Activated CD4-positive, alpha-beta T cell treated with anti-CD3 and anti-CD28 coated beads, Interleukin-2, amount 10 ng/mL, durations not matched to agents 24 days and 14 days (primary cell): ENCODE data around the gene ZG16B. TPM values are rescaled to one million over a fixed set of nuclear protein-coding genes. Genes with fewer than 3 reads are reported as not detected.

Source experiments
- DNase-seq: peaks from one replicate; pipeline ENCODE4 v3.0.0; 2022
- H3K27ac Mint-ChIP-seq: one replicate; pipeline ENCODE4 v1.8.0; 2022; ENCODE audit warnings: mild to moderate bottlenecking, mixed read lengths
- H3K27me3 Mint-ChIP-seq: one replicate; pipeline ENCODE4 v1.8.0; 2022; ENCODE audit warnings: mixed read lengths
- H3K36me3 Mint-ChIP-seq: one replicate; pipeline ENCODE4 v1.8.0; 2022; ENCODE audit warnings: low read depth, mild to moderate bottlenecking, mixed read lengths
- H3K4me1 Mint-ChIP-seq: one replicate; pipeline ENCODE4 v1.8.0; 2021; ENCODE audit warnings: mixed read lengths
- H3K4me3 Mint-ChIP-seq: one replicate; pipeline ENCODE4 v1.8.0; 2022; ENCODE audit warnings: mild to moderate bottlenecking, moderate library complexity, mixed read lengths
- H3K9me3 Mint-ChIP-seq: one replicate; pipeline ENCODE4 v1.8.0; 2021; ENCODE audit warnings: mixed read lengths
- intact Hi-C: fragments of 100-400 bp; cut with micrococcal nuclease; formaldehyde crosslinking; loops from one replicate; pipeline ENCODE4 v1.15.1; 2023
- total RNA-seq: library from RNA; stranded (reverse); gene quantifications from 2 replicates; pipeline ENCODE4 v1.2.3, GENCODE V29; 2022

ZG16B gene
- total RNA-seq, 1 donor from 2014 or later, result 9.3 TPM

DNA sequence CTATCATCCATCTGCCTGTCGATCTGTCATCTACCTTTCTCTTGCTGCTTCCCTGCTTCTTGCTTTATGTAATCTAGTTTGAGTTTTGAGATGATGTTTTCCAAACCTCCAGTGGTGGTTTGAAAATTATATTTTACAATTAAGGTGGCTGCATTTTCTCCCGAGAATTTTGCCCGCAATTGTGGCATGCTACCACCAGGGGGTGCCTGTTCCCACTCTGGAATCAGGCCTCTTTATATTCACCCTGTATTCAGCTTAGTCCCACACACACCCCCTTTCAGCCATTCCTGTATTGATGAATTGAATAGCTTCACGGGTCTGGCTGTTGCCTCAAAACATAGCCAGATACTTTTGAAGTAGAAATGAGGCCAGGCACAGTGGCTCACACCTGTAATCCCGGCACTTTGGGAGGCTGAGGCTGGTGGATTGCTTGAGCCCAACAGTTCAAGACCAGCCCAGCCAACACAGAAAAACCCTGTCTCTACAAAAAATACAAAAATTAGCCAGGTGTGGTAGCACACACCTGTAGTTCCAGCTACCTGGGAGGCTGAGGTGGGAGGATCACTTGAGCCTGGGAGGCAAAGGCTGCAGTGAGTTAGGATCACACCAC lies 24.7 kb downstream of the ZG16B start:
- Mint-ChIP-seq H3K4me1 (peaks cover 3% of the 10 kb centered on the region), H3K27ac (no peak overlapping the region), H3K36me3 (peaks cover 3% of the 10 kb centered on the region), H3K4me3 (no peak overlapping the region), H3K9me3 (peaks cover 9% of the 10 kb centered on the region), H3K27me3 (peaks cover 5% of the 10 kb centered on the region)
- intact Hi-C loops, result no loop called here
- no peak for DNase-seq

DNA sequence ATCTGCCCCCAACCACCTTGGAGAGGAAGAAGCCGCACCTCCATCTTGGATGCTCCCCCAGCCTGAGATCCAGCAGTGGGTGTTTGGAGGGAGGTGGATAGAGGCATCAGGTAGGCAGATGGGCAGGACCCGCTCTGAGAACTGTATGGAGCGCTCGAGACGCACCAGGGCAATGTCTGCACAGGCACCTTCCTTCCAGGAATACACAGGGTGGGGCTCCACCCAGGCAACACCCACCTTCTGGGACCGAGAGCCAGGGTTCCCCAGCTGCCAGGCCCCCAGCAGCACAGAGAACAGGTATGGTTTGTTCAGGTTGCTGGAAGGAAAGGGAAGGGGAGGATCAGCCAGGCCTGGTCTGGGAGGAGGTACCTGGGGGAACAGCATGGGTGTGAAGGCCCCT lies 25.4 kb downstream of the ZG16B start:
- DNase-seq, result no peak

DNA sequence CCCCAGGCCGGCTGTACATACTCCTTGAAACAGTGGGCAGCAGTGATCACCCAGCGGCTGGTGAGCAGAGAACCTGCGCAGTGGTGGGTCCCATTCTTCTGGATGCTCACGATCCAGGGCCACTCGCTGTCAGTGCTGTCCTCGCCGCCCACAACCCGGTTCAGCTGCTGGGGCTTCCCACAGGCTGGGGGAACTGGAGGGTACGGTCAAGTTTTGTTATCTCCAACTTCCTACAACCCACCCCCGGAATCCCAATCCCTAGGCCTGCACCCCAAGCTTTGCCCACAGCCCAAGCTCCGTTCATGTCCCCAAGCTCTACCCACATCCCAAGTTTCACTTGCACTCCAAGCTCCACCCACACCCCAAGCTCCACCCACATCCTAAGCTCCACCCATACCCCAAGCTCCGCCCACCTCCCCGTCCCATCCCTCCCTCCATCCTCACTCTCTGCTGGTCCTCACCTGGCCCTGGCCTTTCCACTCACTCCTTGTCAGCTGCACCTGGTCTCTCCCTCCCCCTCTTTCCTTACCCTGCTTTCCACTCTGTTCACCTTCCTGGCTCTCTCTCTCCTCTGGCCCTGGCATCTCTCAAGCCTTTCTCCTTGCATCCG lies 26.1 kb downstream of the ZG16B start:
- no peak overlapping the region for H3K27ac Mint-ChIP-seq
- H3K4me1 Mint-ChIP-seq, result peaks cover 3% of the 10 kb centered on the region
- intact Hi-C loops, result no loop called here
- peaks cover 11% of the 10 kb centered on the region for H3K9me3 Mint-ChIP-seq
- peaks cover 3% of the 10 kb centered on the region for H3K36me3 Mint-ChIP-seq
- H3K27me3 Mint-ChIP-seq, result peaks cover 6% of the 10 kb centered on the region
- DNase-seq, result peak; percentile 75
- H3K4me3 Mint-ChIP-seq, result no peak overlapping the region

More for the DNA sequence above, 25.4 kb downstream of the ZG16B start:
- H3K36me3 Mint-ChIP-seq, result peaks cover 3% of the 10 kb centered on the region
- H3K9me3 Mint-ChIP-seq, result peaks cover 9% of the 10 kb centered on the region
- peaks cover 3% of the 10 kb centered on the region for H3K4me1 Mint-ChIP-seq
- peaks cover 5% of the 10 kb centered on the region for H3K27me3 Mint-ChIP-seq
- intact Hi-C loops, result no loop called here
- no peak overlapping the region for H3K27ac Mint-ChIP-seq
- no peak overlapping the region for H3K4me3 Mint-ChIP-seq

DNA sequence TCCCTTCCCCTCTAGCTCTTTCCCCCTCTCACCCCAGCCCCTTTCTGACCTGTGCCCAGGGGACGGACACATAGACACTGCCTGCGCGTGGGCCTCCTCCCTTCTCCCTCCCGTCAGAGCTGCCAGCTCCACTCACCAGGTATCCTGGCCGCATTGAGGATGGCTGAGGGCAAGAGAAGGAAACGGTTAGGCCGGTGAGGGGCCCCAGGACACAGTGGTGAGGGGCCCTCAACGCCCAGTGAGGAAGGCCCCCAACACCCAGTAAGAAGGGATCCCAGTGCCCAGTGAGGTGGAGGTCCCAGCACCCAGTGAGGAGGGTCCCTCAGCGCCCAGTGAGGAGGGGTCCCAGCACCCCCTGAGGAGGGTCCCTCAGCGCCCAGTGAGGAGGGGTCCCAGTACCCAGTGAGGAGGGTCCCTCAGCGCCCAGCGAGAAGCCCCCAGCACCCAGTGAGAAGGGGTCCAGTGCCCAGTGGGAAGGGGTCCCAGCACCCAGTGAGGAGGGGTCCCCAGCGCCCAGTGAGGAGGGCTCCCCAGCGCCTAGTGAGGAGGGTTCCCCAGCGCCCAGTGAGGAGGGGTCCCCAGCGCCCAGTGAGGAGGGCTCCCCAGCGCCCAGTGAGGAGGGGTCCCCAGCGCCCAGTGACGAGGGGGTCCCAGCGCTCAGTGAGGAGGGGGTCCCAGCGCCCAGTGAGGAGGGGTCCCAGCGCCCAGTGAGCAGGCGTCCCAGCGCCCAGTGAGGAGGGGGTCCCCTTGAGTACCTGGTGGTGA lies 26.8 kb downstream of the ZG16B start:
- no peak overlapping the region for H3K4me3 Mint-ChIP-seq
- no peak for DNase-seq
- no peak overlapping the region for H3K27ac Mint-ChIP-seq
- H3K4me1 Mint-ChIP-seq, result peaks cover 3% of the 10 kb centered on the region
- H3K36me3 Mint-ChIP-seq, result peaks cover 3% of the 10 kb centered on the region
- peaks cover 8% of the 10 kb centered on the region for H3K27me3 Mint-ChIP-seq
- H3K9me3 Mint-ChIP-seq, result peaks cover 14% of the 10 kb centered on the region
- intact Hi-C loops, result no loop called here

DNA sequence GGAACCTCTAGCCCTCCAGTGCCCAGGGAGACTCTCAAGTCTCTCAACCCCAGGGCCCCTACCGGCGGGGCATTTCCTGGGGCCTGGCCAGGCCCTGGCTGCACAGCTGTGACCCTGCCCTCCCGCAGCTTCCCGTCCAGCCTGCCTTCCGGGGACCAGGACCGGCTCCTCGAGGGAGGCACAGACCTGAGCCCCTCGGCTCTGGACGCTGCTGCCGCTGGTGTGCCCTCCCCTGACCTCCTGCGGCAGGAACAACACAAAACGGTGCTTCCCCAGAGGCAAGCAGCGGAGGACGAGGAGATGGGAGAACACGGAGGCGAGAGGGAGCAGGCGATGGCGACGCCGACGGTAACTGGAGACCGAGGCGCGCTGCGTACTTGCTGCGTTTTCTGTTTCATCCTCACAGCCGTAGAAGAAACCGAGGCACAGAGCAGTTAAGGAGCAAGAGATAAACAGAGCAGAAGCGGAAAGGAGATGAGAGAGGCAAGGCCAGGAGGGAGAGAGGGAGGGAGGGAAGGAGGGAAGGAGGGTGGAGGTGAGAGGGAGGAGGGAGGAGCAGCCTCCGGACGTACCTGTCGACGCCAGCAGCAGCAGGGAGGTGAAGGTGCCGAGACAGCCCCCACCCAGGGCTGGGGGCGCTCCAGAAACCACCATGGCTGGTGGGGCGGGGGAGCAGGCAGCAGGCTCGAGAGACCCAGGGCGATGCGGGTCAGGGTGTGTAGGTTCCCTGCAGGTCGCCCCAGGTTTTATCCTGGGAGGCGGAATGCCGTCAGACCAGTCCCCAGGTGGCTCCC lies 27.5 kb downstream of the ZG16B start, which contains the start of gene PRSS22:
Gene PRSS22 (minus strand): TSS at position 720 of the 794 bp plus-strand sequence. CDS start 66 bp downstream, at position 654.
- peak within 1 kb of the TSS; percentile 71 for H3K4me3 Mint-ChIP-seq
- peaks cover 8% of the 10 kb centered on the region for H3K27me3 Mint-ChIP-seq
- peaks cover 14% of the 10 kb centered on the region for H3K9me3 Mint-ChIP-seq
- peaks cover 3% of the 10 kb centered on the region for H3K36me3 Mint-ChIP-seq
- DNase-seq, result no peak
- intact Hi-C loops, result no loop called here
- peaks cover 3% of the 10 kb centered on the region for H3K4me1 Mint-ChIP-seq
- no peak within 1 kb of the TSS for H3K27ac Mint-ChIP-seq

DNA sequence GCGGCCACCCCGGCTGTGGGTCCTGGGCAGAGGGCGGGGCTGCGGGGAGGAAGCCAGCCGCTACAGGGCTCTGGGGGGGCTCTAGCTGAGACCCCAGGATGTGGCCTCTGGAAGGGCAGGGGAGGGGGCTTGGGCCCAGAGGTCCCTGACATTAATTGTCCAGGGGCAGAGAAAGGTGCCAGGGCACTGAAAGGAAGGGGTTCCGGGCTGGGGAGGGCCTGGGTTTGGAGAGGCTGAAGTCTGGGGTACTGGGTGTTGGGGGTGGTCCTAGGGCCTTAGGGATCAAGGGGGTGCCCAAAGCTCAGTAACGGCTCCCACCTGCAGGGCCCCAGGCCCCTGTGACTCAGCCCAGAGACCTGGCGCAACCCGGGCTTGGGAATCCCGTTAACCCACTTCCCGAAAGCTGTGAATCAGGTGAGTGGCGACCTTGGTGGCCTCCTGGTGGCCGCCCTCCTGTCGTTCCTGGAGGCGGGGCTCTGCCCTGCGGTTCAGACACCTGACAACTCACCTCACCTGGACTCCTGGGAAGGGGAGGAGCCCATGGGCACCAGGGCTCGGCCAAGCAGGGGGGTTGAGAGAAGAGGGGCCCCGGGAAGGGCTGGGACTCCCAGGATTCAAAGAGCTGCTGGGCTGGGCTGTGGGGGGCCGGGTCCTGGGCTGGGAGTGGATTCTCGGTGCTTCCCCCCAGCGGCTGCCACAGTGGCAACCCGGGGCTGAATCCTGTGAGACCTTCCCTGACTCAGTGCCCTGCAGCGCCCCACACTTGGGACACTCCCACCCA lies 28.3 kb downstream of the ZG16B start:
- peaks cover 3% of the 10 kb centered on the region for H3K36me3 Mint-ChIP-seq
- H3K27me3 Mint-ChIP-seq, result peaks cover 8% of the 10 kb centered on the region
- intact Hi-C loops, result no loop called here
- peaks cover 3% of the 10 kb centered on the region for H3K4me1 Mint-ChIP-seq
- DNase-seq, result no peak
- no peak overlapping the region for H3K27ac Mint-ChIP-seq
- no peak overlapping the region for H3K4me3 Mint-ChIP-seq
- H3K9me3 Mint-ChIP-seq, result peaks cover 14% of the 10 kb centered on the region

DNA sequence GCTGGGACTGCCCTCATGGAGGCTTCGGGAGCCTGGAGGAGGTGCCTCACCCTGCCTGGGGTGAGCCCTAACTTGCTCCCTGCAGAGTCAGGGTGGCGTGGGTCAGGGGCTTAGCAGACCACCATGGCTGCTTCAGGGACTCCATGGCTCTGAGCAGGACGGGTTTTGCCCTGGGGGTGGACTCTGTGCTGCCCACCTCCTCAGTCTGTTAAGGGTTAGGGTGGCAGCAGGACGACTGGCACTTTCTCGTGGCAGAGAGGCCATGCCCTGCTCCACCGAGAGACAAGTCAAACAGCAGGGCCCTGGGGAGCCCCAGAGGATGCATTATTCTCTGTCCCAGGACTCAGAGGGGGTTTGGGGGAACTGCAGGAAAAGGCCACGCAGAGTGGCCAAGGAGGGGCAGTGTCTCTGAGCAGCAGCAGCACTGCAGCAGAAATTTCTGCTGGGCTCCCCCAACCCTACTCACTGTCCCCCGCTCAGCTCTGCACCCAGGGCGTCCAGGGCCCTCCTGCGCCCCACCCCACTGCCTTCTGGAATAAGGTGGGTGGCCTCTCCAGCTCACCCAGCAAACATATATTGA lies 29.7 kb downstream of the ZG16B start:
- H3K27me3 Mint-ChIP-seq, result peaks cover 12% of the 10 kb centered on the region
- H3K4me1 Mint-ChIP-seq, result peaks cover 3% of the 10 kb centered on the region
- no peak overlapping the region for H3K4me3 Mint-ChIP-seq
- no peak overlapping the region for H3K27ac Mint-ChIP-seq
- H3K36me3 Mint-ChIP-seq, result no peaks in the 10 kb centered on the region
- intact Hi-C loops, result no loop called here
- no peak for DNase-seq
- H3K9me3 Mint-ChIP-seq, result peaks cover 6% of the 10 kb centered on the region

DNA sequence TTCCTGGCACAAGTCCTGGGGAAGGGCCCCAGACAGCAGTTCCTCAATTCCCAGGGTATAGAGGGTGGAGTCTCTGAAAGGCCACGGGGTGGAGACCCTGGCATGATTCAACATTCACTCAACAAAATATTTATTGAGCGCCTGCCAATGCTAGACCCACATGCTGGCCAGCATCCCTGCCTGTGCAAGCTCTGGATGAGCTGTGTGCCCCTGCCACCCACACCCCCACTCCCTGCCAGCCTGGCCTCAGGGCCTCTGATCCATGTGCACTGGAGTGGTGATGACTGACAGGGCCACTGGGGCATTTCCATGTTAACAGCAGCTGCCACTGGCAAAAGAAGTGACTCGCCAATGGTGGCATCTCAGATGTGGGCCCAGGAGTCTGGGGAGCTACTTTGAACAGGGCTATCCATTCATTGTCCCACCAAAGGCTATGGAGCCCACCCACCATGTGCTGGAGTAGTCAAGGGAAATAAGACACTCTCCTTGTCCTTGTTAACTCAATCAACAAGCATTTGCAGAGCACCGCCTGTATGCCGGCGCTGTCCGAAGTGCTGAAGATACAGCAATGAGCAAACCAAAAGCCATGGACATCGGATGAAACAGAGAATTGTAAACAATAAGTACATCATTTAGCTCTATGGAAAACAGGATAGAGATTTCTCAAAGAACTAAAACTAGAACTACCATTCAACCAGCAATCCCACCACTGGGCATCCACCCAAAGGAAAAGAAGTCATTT lies 30.9 kb downstream of the ZG16B start:
- Mint-ChIP-seq H3K36me3 (no peaks in the 10 kb centered on the region), H3K27me3 (peaks cover 15% of the 10 kb centered on the region), H3K9me3 (peaks cover 5% of the 10 kb centered on the region), H3K4me1 (peaks cover 3% of the 10 kb centered on the region), H3K4me3 (no peak overlapping the region), H3K27ac (no peak overlapping the region)
- intact Hi-C loops, result no loop called here
- DNase-seq, result no peak

DNA sequence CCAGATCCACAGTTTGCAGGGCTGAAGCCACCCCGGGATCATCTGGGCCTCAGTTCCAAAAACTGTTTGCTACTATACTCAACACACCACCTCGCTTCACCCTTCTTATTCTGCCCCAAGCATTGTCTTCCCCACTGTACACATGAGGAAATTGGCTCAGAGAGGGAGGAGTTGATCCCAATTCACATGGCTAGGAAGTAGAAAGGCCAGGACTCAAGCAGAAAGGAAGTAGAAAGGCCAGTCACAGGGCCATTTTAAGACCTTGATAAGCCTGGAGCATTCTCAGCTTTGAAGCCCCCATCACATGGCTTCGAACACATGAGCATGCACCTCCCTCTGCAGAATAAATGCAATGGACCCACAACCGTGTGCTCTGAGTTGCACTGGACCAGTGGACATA lies 35.5 kb downstream of the ZG16B start:
- no peaks in the 10 kb centered on the region for H3K36me3 Mint-ChIP-seq
- peaks cover 10% of the 10 kb centered on the region for H3K4me1 Mint-ChIP-seq
- no peak overlapping the region for H3K27ac Mint-ChIP-seq
- DNase-seq, result no peak
- no peak overlapping the region for H3K4me3 Mint-ChIP-seq
- intact Hi-C loops, result loop anchor here (5.0 kb wide), 2 partner anchors 88 to 193 kb away; partner anchors contain the start of gene ELOB
- peaks cover 9% of the 10 kb centered on the region for H3K27me3 Mint-ChIP-seq
- H3K9me3 Mint-ChIP-seq, result peaks cover 5% of the 10 kb centered on the region

DNA sequence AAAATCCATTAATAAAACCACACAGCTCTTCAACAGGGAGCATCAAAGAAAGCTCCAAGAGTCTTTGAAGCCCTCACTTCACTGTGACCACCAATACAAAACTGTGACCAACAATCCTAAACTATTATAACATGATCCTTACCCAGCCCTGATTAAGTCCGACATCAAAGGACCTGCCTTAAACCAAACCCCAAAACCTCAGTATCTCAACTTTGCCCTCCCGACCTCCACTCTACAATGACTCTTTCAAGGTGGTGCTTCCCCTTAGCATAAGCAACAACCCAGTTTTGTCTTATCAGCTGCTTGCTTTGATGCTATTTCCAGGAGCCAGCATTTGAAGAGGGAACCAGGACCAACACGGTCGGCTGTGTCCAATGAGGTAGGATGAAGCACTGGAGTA lies 36.3 kb downstream of the ZG16B start:
- H3K27me3 Mint-ChIP-seq, result peaks cover 7% of the 10 kb centered on the region
- intact Hi-C loops, result loop anchor here (5.0 kb wide), 2 partner anchors 89 to 194 kb away; partner anchors contain the start of gene ELOB
- no peak overlapping the region for H3K27ac Mint-ChIP-seq
- peaks cover 10% of the 10 kb centered on the region for H3K4me1 Mint-ChIP-seq
- peaks cover under 1% of the 10 kb centered on the region for H3K9me3 Mint-ChIP-seq
- no peak for DNase-seq
- no peak overlapping the region for H3K4me3 Mint-ChIP-seq
- H3K36me3 Mint-ChIP-seq, result no peaks in the 10 kb centered on the region

DNA sequence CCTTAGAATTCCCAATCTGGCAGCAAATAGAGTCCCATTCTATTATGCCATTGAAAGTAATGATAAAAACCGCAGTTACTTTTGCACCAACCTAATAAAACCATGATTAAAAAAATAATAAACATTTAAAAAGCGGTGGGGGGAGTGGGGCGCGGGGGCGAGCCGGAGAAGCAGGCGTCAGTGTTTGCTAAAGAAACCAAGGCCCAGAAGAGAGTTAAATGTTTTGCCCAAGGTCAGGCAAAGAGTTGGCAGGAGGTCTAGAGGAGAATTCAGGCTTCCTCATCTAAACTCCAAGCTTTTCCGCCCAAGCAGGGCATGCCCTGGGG lies 37.5 kb downstream of the ZG16B start:
- H3K27ac Mint-ChIP-seq, result peak overlapping the region; percentile 91
- peaks cover 10% of the 10 kb centered on the region for H3K4me1 Mint-ChIP-seq
- H3K36me3 Mint-ChIP-seq, result no peaks in the 10 kb centered on the region
- H3K27me3 Mint-ChIP-seq, result peaks cover 7% of the 10 kb centered on the region
- intact Hi-C loops, result loop anchor here (5.0 kb wide), 2 partner anchors 90 to 195 kb away; partner anchors contain the start of gene ELOB
- H3K4me3 Mint-ChIP-seq, result peak overlapping the region; percentile 91
- no peak for DNase-seq
- H3K9me3 Mint-ChIP-seq, result no peaks in the 10 kb centered on the region
